RPMI8226 (cell line): ENCODE data around the gene ZNF486.
"Not testable (repeated sequence)": the region's sequence is repeated elsewhere in the genome, so short reads cannot be mapped to it uniquely, and the experiment has no call there.

Experiments used
- DNase-seq: peaks from one replicate; pipeline ENCODE4 v3.0.0-alpha.2; 2015

The ZNF486 gene

GRCh38 chr19:20167020-20167644 is at the start of gene ZNF486:
Gene ZNF486, plus strand, starts transcription at chr19:20167214. Its CDS starts 117 bp downstream, at chr19:20167331.
- DNase-seq = peak; percentile 94

GRCh38 chr19:20118064-20118839 is 48.8 kb upstream of the ZNF486 start:
- not testable (repeated sequence) for DNase-seq

GRCh38 chr19:20124879-20125278 is 42.1 kb upstream of the ZNF486 start:
- no peak for DNase-seq

GRCh38 chr19:20132933-20133332 is 34.1 kb upstream of the ZNF486 start:
- DNase-seq = not testable (repeated sequence)

- DNase-seq = not testable (repeated sequence)
Measured at GRCh38 chr19:20137714-20138113, 29.3 kb upstream of the ZNF486 start.

GRCh38 chr19:20151617-20152145 is 15.3 kb upstream of the ZNF486 start:
- DNase-seq = no peak

- DNase-seq = not testable (repeated sequence)
Measured at GRCh38 chr19:20152506-20152905, 14.5 kb upstream of the ZNF486 start.

GRCh38 chr19:20153281-20153680 is 13.7 kb upstream of the ZNF486 start:
- no peak for DNase-seq

GRCh38 chr19:20154636-20155035 is 12.4 kb upstream of the ZNF486 start:
- no peak for DNase-seq

GRCh38 chr19:20162821-20163220 is 4.2 kb upstream of the ZNF486 start:
- no peak for DNase-seq

GRCh38 chr19:20164456-20164855 is 2.6 kb upstream of the ZNF486 start:
- no peak for DNase-seq

- no peak for DNase-seq
Measured at GRCh38 chr19:20165971-20166592, 932 bp upstream of the ZNF486 start.

GRCh38 chr19:20167651-20168122 is 673 bp downstream of the ZNF486 start:
- DNase-seq = no peak

- no peak for DNase-seq
Measured at GRCh38 chr19:20171285-20171684, 4.3 kb downstream of the ZNF486 start.

GRCh38 chr19:20175848-20176247 is 8.8 kb downstream of the ZNF486 start:
- not testable (repeated sequence) for DNase-seq

- DNase-seq = not testable (repeated sequence)
Measured at GRCh38 chr19:20179956-20180355, 12.9 kb downstream of the ZNF486 start.

GRCh38 chr19:20182222-20182785 is 15.3 kb downstream of the ZNF486 start:
- no peak for DNase-seq

GRCh38 chr19:20186174-20186573 is 19.2 kb downstream of the ZNF486 start:
- DNase-seq = no peak

GRCh38 chr19:20197747-20198146 is 30.7 kb downstream of the ZNF486 start:
- DNase-seq = no peak

- no peak for DNase-seq
Measured at GRCh38 chr19:20209051-20209450, 42.0 kb downstream of the ZNF486 start.

- DNase-seq = not testable (repeated sequence)
Measured at GRCh38 chr19:20214366-20214765, 47.4 kb downstream of the ZNF486 start.

- not testable (repeated sequence) for DNase-seq
Measured at GRCh38 chr19:20221605-20222004, 54.6 kb downstream of the ZNF486 start.

GRCh38 chr19:20233105-20233504 is 66.1 kb downstream of the ZNF486 start:
- DNase-seq = no peak
